GM19193 (cell line): ENCODE results near the gene MB21D2.

Experiments
- POLR2A ChIP-seq: IDR thresholded peaks from 4 replicates; pipeline ENCODE4 v1.6.1; 2011; ENCODE audit not compliant: insufficient read depth, insufficient read length; ENCODE audit errors: extremely low read depth

MB21D2 gene

DNA sequence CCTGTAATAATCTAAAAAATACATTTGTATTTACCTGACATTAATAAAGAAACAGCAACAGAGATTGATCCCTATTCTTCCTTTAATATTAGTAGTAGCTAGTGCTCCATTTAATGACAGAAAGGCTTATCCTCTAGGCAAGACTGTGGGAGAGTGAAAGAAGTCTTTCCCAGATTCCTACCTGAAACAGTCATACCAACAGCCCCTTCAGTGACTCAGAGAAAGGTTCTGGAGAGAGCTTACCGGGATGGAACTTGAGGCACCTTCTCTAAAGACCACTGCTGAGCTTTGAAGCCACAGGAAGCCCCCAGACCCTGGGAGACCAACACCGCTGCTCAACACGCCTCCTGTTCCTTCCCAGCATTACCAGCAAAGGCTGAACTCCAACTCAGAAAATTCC lies 123.4 kb downstream of the MB21D2 start:
- TF ChIP-seq POLR2A = no peak

DNA sequence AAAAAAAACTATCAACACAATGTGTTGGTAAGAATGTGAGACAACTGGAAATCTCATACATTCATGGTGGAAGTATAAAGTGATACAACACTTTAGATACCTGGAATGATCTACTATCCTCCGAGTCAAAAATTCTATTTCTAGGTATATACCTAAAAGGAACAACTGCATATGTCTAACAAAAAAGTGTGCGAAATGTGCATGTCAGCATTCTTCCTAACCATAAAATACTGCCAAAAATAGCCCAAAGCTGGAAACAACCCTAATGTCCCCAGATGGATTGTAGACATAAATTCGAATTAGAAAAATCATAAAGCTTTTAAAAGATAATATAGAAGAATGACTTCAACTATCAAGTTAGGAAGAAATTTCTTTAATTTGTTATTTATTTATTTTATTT lies 139.1 kb downstream of the MB21D2 start:
- no peak for TF ChIP-seq POLR2A

DNA sequence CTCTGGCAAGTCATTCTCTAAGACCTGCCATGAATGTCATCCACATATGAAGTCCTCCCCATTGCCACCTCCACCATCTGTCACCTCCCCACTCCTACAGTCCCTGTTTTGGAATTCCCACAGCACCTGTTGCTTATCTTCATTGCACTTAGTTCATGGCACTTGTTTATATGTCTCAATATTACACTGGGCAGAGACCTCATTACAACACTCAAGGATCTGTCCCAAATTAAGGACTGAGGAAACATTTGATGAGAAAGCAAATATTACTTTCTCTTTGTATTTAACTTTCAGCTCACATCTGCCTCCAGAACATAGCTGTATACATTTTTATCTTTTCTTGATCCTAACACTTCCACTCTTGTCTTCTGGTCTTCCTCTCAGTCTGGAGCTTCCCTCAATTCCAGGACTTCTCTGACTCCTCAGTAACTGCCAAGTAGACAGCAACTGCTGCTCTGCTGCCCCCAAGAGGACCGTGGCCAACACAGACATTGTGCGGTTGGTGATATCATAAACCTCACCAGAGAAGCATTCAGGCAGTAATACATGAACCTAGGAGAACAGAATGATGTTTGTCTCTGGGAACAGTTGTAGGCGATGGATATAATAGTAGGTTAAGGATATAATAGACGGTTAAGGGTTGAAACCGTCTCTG lies 145.3 kb downstream of the MB21D2 start:
- TF ChIP-seq POLR2A = no peak

DNA sequence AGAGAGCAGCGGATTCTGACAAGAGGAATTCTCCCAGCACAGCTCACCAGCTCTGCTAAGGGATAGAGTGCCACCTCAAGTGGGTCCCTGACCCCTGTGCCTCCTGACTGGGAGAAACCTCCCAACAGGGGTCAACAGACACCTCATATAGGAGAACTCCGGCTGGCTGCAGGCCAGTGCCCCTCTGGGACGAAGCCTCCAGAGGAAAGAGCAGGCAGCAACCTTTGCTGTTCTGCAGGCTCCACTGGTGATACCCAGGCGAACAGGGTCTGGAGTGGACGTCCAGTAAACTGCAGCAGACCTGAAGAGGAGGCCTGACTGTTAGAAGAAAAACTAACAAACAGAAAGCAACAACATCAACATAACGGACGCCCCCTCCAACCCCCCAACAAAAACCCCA lies 159.0 kb downstream of the MB21D2 start:
- no peak for TF ChIP-seq POLR2A

DNA sequence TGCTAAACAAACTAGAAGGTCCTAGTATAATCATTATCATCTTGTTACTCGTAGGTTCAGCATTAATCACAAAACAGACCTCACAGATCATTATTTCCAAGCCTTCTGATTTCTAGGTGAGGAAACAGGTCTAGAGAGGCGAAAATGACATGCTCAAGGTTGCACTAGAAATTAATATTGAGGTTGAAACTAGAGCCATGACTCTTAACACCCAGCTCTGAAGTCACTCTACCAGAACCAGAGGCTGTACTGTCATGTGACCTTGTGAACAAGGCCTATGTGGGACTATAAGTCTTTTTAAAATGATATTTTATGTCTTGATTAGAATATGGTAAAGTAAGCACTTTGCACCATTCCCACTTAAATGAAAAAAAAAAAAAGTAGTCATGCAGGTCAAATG lies 166.5 kb downstream of the MB21D2 start:
- no peak for TF ChIP-seq POLR2A

DNA sequence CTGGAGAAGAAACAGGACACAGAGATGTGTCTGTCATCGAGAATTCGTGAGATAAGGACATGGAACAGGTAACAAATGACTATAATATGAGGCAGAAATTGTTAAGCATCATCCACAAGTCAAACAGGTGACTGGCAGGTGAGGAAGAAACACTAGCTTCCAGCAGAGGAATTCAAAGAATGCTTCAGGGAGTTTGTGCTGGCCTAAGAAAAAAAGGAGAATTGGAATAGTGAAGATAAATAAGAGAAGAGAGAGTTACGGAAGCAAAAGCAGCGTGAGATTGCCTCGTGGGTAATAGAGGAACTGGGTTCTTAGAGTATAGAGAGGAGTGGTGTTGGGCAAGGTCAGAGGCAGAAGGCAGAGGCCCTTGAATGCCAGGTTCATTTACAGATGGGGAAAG lies 167.5 kb downstream of the MB21D2 start:
- no peak for TF ChIP-seq POLR2A

DNA sequence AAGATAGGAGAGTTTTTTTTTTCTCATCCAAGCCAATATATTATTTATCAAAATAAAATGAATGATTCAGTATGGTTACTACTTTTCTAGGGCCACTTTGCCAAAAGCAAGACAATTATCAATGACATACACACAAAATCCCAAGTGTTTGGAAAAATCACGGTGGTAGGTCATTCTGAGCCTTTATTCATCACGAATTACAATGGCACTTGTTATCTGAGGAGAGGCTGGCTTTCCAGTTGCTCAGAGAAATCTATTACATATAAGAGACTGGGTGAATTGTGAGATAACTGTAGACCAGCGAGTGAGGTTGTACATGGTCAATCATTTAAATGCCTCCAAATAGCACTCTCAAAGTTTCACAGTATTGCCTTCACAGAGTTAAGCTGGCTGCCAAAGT lies 169.9 kb downstream of the MB21D2 start:
- no peak for TF ChIP-seq POLR2A

DNA sequence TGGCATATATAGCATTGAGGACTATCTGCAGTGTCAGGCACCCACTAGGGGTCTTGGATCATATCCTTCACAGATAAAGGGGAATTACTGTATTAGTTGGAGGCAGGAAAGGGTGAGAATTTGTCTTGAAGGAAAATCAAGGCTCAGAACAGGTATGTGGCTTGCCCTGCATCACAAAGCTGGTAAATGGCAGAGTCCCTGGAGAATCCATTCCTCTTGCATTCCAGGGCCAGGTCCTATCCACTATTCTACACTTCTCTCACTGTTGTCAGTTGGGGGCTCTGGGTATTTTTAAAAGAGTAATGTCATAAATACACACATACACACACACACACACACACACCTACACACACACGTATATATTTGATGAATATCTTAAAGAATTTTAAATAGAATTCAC lies 170.5 kb downstream of the MB21D2 start:
- TF ChIP-seq POLR2A = no peak
